ENCODE results near the gene MEAK7.

The MEAK7 gene

GRCh38 chr16:84547546-84548061 is 43.1 kb upstream of the MEAK7 start:
- no peak for DNase-seq (ENCODE audit: low read depth)
- no peak overlapping the region for H3K4me3 ChIP-seq (ENCODE audit: low read length)
- no peak for TF ChIP-seq CTCF (IDR thresholded peaks at IDR 0.05; ENCODE audit: insufficient read depth, low read depth, low read length, missing control alignments)

DNA sequence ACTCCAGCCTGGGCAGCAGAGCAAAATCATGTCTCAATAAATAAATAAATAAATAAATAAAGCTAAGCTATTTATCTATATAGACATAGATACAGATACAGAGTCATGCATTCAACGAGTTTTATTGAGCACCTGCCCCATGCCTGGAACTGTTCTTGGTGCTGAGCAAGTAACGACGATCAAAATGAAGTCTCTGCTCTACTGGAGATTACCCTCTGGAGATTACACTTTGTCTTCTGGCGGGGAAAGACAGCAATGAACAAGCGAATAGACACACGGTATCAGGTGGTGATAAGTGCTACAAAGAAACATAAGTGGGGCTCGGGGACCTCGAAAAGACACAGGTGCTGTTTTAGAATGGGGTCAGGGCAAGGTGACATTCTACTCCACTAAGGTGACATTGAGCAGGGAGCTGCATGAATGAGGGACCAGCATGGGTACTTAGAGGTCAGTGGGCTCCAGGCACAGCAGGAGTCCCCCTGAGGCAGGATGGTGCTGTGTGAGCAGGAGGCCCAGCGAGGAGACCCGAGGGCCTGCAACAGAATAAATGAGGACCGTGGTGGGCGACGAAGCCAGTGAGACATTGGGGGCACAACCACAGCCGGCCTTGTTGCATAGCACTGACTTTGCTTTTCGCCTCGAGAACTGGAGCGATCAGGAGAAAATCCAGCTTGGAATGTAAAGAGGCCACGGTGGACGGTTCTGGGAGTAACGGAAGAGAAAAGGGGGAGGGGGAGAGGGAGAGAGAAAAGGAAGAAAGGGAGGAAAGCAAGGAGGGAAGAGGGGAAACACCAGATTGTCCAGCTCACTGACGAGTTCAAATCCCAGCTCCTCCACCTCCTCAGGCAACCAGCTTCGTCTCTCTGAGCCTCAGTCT is 42.4 kb upstream of the MEAK7 start:
- no peak overlapping the region for H3K4me3 ChIP-seq (ENCODE audit: low read length)
- TF ChIP-seq CTCF (IDR thresholded peaks at IDR 0.05; ENCODE audit: insufficient read depth, low read depth, low read length, missing control alignments): no peak
- DNase-seq (ENCODE audit: low read depth): no peak

DNA sequence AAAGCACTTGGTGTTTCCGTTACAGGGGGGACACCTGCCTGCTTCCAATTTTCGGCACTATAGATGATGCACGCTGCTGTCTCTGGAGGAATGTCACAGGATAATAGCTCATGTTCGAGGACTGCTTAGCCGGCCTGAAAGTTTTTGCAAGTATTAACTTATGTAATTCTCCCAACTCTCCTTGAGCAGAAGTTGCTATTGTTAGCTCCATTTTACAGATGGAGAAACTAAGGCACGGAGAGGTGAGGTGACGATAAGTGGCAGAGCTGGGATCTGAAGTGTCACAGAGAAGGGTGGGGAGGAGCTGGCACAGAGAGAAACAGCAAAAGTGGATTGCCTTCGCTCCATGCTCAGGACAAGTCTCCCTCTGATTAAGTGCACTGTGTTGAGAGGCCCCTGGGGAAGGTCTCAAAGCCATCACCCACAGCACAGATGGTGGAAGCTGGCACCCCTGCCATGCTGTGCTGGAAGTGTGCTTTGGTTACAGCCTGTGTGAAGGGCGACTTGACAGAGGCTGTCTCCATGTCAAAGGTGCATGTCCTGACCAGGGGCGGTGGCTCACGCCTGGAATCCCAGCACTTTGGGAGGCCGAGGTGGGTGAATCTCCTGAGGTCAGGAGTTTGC is 40.8 kb upstream of the MEAK7 start:
- H3K4me3 ChIP-seq (ENCODE audit: low read length): no peak overlapping the region
- TF ChIP-seq CTCF (IDR thresholded peaks at IDR 0.05; ENCODE audit: insufficient read depth, low read depth, low read length, missing control alignments): no peak
- no peak for DNase-seq (ENCODE audit: low read depth)

DNA sequence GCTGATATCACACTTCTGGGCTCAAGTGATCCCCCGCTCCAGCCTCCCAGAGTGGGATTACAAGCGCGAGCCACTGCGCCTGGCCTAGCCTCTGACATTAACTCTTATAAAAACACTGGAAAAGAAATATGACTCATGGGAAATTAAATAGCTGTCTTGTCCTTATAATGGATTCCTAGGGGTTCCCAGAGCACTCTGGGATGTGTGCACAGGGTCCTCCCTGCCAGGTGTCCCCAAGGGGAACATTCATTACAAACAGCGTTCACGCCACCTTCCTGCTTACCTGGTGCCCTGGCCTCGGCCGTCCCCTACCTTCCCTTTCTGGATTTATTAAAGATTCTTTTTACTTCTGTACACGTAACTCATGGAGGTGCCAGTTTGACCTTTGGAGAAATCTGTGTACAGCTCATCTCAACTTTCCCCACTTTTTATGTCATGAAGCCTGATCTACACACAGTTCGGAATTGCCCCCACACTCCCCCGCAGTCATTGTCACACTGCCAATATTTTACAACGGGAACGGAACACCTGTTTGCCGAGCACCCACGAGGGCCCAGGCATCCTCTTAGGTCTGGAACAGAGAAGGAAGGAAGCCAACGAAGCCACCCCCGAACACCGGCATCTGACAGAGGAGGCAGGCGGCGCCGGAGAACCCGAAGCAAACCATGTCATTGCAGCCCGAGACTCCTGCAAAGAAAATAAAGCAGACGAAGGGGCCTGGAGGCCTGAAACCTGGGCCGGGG is 39.7 kb upstream of the MEAK7 start:
- no peak for DNase-seq (ENCODE audit: low read depth)
- TF ChIP-seq CTCF (IDR thresholded peaks at IDR 0.05; ENCODE audit: insufficient read depth, low read depth, low read length, missing control alignments): no peak

DNA sequence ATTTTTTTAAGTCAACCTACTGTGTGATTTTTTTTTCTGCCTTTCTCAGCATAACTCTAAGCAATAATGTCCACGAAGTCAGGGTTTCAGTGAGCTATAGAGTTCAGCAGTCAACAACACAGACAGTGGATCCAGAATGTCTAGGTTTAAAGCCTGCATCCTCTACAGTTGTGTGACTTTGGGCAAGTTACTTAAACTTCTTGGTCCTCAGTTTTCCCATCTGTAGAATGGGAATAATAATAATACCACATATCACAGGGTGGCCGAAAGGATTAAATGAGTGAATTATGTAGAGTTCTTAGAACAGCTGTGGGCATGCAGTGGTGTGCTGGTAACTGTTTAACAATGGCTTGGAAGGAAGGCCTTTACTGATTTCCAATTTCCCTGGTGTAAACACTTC is 38.8 kb upstream of the MEAK7 start:
- H3K4me3 ChIP-seq (ENCODE audit: low read length): no peak overlapping the region
- no peak for DNase-seq (ENCODE audit: low read depth)
- TF ChIP-seq CTCF (IDR thresholded peaks at IDR 0.05; ENCODE audit: insufficient read depth, low read depth, low read length, missing control alignments): no peak

More for the DNA sequence above, 39.7 kb upstream of the MEAK7 start:
- H3K4me3 ChIP-seq (ENCODE audit: low read length): no peak overlapping the region

DNA sequence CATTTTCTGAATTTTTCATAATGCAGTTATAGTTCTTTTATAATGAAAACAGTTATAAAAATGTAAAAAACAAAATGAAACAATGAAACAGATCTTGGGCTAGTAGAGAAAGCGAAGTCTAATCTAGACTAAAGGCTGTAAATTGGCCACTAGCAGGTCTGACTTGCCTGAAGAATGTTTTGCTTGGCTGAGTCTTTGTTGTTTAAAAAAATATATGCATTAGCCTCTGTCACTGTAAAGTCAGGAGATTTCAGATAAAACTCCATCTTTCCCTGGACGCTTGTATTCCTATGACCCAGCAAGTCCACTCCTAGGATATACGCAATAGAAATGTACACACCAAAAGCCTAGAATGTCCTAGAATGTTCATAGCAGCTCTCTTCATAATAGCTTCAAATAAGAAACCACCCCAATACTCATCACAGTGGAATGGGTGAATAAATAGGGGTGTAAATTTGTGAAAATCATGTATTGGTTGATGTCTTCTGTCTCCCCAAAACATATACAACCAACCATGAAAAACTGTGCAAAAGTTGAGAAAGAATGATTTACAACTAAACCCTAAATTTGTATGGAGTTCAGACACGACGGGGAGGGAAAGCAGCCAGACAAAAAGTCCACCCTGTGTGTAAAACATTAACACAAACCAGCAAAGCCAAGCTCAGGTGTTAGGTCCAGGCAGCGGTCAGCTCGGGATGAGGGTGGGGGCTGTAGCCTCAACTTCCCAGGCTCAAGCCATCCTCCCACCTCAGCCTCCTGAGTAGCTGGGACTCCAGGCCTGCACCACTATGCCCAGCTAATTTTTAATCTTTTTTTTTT is 37.7 kb upstream of the MEAK7 start:
- TF ChIP-seq CTCF (IDR thresholded peaks at IDR 0.05; ENCODE audit: insufficient read depth, low read depth, low read length, missing control alignments): no peak
- no peak overlapping the region for H3K4me3 ChIP-seq (ENCODE audit: low read length)
- DNase-seq (ENCODE audit: low read depth): no peak
